ENCODE data around the gene KIF1B.
"Not testable (repeated sequence)": the region's sequence is repeated elsewhere in the genome, so short reads cannot be mapped to it uniquely, and the experiment has no call there.

KIF1B gene

DNA sequence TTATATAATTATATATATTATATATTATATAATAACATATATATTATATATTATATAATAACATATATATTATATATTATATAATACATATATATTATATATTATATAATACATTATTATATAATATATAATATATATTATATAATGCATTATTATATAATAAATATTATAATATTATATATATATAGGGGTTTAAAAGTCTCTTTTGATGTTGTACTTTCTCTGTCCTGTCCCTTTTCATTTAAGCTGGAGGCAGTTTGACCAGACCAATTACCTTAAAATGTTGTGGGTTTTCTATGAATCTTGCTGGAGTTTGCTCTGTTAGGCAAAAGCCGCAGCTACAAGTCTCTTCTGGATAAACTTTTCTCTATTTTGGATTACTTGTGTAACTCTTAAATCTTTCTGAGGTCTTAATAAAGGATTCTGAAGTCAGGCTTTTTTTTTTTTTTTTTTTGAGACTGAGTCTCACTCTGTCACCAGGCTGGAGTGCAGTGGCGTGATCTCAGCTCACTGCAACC, 22.2 kb upstream of the KIF1B start:
- no peak overlapping the region for H3K4me3 ChIP-seq
- DNase-seq (ENCODE audit: low read depth, low spot score) = no peak
- TF ChIP-seq POLR2AphosphoS5 (IDR thresholded peaks at IDR 0.05; ENCODE audit: borderline replicate concordance, low read depth, low read length) = no peak
- TF ChIP-seq EZH2 (IDR thresholded peaks at IDR 0.05) = no peak
- H3K27ac ChIP-seq = no peak overlapping the region
- no peaks in the 10 kb centered on the region for H3K36me3 ChIP-seq (ENCODE audit: insufficient read depth, low read length)
- H3K9me3 ChIP-seq (ENCODE audit: low read depth, low read length) = no peaks in the 10 kb centered on the region
- H3K9ac ChIP-seq (ENCODE audit: insufficient read length) = no peak overlapping the region

DNA sequence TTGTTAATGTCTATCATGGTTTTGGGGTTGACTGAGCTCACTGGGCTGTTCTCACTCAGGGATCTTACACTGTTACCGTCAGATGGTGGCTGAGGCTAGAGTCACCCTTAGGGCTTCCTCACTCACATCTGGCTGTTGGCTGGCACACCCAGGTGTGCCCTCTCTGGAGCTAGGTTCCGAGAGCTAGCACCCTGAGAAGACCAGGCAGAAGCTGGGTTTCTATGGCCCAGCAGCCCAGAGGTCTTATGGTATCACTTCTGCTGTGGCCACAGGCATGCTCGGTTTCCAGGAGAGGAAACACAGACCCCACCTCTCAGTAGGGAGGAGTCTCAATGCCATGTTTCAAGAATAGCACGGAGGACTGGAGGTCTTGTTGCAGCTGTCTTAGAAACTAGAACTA, 20.7 kb upstream of the KIF1B start:
- DNase-seq (ENCODE audit: low read depth, low spot score) = no peak
- H3K9me3 ChIP-seq (ENCODE audit: low read depth, low read length) = no peaks in the 10 kb centered on the region
- H3K9ac ChIP-seq (ENCODE audit: insufficient read length) = no peak overlapping the region
- no peaks in the 10 kb centered on the region for H3K36me3 ChIP-seq (ENCODE audit: insufficient read depth, low read length)
- no peak overlapping the region for H3K4me3 ChIP-seq
- no peak for TF ChIP-seq FOXP2 (optimal IDR thresholded peaks at IDR 0.05; ENCODE audit: control extremely low read depth, extremely low read length, insufficient read depth)
- no peak for TF ChIP-seq EZH2 (IDR thresholded peaks at IDR 0.05)
- TF ChIP-seq POLR2AphosphoS5 (IDR thresholded peaks at IDR 0.05; ENCODE audit: borderline replicate concordance, low read depth, low read length) = no peak
- no peak overlapping the region for H3K27ac ChIP-seq

DNA sequence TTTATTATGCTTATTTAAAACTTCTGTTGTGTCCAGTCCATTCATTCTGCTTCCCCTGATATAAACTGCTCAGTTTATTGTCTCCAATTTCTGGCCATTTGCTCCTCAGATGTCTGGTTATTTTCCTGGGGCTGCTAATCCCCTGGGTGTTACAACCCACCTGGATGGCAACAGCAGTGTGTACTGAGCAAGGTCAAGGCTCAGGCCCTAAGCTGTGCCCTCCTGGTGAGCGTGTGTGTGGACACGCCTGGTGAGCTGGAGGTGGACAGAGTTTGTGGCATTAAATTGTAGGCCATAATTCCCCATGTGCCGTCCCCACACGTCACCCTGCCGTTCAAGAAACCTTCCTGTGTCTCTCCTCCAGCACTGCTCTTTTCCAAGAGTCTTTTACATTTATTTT, 18.1 kb upstream of the KIF1B start:
- TF ChIP-seq POLR2AphosphoS5 (IDR thresholded peaks at IDR 0.05; ENCODE audit: borderline replicate concordance, low read depth, low read length) = no peak
- TF ChIP-seq FOXP2 (optimal IDR thresholded peaks at IDR 0.05; ENCODE audit: control extremely low read depth, extremely low read length, insufficient read depth) = no peak
- TF ChIP-seq EZH2 (IDR thresholded peaks at IDR 0.05) = no peak
- no peak overlapping the region for H3K9ac ChIP-seq (ENCODE audit: insufficient read length)
- H3K27ac ChIP-seq = no peak overlapping the region
- no peak for DNase-seq (ENCODE audit: low read depth, low spot score)
- no peaks in the 10 kb centered on the region for H3K36me3 ChIP-seq (ENCODE audit: insufficient read depth, low read length)
- no peaks in the 10 kb centered on the region for H3K9me3 ChIP-seq (ENCODE audit: low read depth, low read length)
- H3K4me3 ChIP-seq = no peak overlapping the region

DNA sequence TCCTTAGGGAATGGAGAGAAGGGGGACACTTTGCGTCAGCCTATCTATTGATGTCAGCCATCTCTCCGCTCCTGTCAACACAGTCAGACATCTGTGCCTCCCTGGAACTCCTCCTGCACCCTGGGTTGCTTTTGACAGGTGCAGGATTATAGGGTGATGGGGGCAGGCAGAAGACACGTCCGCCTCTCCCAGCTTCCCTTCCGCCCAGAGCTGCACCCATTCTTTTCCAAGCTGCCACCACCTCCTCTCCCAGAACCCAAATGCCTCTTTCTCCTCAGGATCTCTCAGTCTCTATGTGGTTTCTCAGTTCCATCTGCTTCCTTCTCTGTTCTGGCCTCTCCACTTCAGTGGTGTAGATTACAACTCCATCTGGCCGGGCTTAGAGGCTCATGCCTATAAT, 17.1 kb upstream of the KIF1B start:
- H3K27ac ChIP-seq = no peak overlapping the region
- TF ChIP-seq POLR2AphosphoS5 (IDR thresholded peaks at IDR 0.05; ENCODE audit: borderline replicate concordance, low read depth, low read length) (no peak), EZH2 (IDR thresholded peaks at IDR 0.05) (no peak), FOXP2 (optimal IDR thresholded peaks at IDR 0.05; ENCODE audit: control extremely low read depth, extremely low read length, insufficient read depth) (no peak)
- no peak overlapping the region for H3K9ac ChIP-seq (ENCODE audit: insufficient read length)
- no peak for DNase-seq (ENCODE audit: low read depth, low spot score)
- H3K36me3 ChIP-seq (ENCODE audit: insufficient read depth, low read length) = no peaks in the 10 kb centered on the region
- no peak overlapping the region for H3K4me3 ChIP-seq
- H3K9me3 ChIP-seq (ENCODE audit: low read depth, low read length) = no peaks in the 10 kb centered on the region

DNA sequence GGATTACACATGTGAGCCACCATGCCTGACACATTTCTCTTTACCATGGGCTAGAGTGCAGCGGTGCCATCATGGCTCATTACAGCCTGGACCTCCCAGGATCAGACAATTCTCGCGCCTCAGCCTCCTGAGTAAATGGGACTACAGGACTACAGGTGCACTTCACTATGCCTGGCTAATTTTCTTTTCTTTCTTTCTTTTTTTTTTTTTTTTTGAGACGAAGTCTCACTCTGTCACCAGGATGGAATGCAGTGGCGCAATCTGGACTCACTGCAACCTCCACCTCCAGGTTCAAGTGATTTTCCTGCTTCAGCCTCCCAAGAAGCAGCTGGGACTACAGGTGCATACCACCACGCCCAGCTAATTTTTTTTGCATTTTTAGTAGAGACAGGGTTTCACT, 14.8 kb upstream of the KIF1B start:
- H3K9ac ChIP-seq (ENCODE audit: insufficient read length) = no peak overlapping the region
- H3K4me3 ChIP-seq = no peak overlapping the region
- DNase-seq (ENCODE audit: low read depth, low spot score) = no peak
- TF ChIP-seq EZH2 (IDR thresholded peaks at IDR 0.05) = no peak
- no peak for TF ChIP-seq POLR2AphosphoS5 (IDR thresholded peaks at IDR 0.05; ENCODE audit: borderline replicate concordance, low read depth, low read length)
- no peak for TF ChIP-seq FOXP2 (optimal IDR thresholded peaks at IDR 0.05; ENCODE audit: control extremely low read depth, extremely low read length, insufficient read depth)
- no peaks in the 10 kb centered on the region for H3K9me3 ChIP-seq (ENCODE audit: low read depth, low read length)
- no peaks in the 10 kb centered on the region for H3K36me3 ChIP-seq (ENCODE audit: insufficient read depth, low read length)
- no peak overlapping the region for H3K27ac ChIP-seq

DNA sequence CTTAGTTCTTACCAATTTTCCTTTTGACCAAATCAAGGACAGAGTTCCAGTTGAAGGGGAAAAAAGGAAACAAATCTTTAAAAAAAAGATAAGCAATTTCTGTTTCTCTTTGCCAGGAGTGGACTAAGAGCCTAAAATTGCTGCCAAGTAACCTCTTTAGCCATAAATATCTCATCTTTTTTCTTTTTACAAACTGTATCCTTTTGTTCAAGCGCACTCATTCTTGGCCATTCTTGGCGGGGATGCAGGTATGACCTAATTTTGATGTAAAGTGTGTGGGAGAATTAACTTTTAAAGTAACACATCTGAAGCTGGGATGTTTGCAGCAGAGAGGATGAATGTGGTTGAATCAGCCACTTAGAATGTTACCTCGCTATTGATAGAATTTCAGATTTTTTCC, 13.4 kb upstream of the KIF1B start:
- DNase-seq (ENCODE audit: low read depth, low spot score) = no peak
- H3K4me3 ChIP-seq = no peak overlapping the region
- no peak overlapping the region for H3K9ac ChIP-seq (ENCODE audit: insufficient read length)
- no peak overlapping the region for H3K27ac ChIP-seq
- TF ChIP-seq POLR2AphosphoS5 (IDR thresholded peaks at IDR 0.05; ENCODE audit: borderline replicate concordance, low read depth, low read length) = no peak
- no peak for TF ChIP-seq FOXP2 (optimal IDR thresholded peaks at IDR 0.05; ENCODE audit: control extremely low read depth, extremely low read length, insufficient read depth)
- TF ChIP-seq EZH2 (IDR thresholded peaks at IDR 0.05) = no peak
- no peaks in the 10 kb centered on the region for H3K9me3 ChIP-seq (ENCODE audit: low read depth, low read length)
- H3K36me3 ChIP-seq (ENCODE audit: insufficient read depth, low read length) = no peaks in the 10 kb centered on the region

DNA sequence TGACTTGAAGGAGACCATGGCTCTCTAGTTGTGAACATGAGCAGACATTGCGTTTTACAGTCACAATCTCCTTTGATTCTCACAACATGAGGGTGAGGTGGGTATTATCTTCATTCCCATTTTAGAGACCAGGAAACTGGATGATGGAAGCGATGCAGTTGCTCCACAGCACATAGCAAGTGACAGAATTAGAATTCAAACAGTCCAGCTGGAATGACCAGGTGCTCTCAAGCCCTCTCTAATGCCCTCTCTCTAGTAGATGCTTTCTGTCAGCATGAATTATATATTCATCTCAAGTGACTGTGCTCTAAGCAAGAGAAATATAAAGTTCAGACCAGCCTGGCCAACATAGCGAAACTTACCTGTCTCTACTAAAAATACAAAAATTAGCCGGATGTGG, 9.8 kb upstream of the KIF1B start:
- no peak for TF ChIP-seq EZH2 (IDR thresholded peaks at IDR 0.05)
- no peak for TF ChIP-seq POLR2AphosphoS5 (IDR thresholded peaks at IDR 0.05; ENCODE audit: borderline replicate concordance, low read depth, low read length)
- no peak for TF ChIP-seq FOXP2 (optimal IDR thresholded peaks at IDR 0.05; ENCODE audit: control extremely low read depth, extremely low read length, insufficient read depth)
- H3K36me3 ChIP-seq (ENCODE audit: insufficient read depth, low read length) = no peaks in the 10 kb centered on the region
- H3K4me3 ChIP-seq = no peak overlapping the region
- no peak overlapping the region for H3K27ac ChIP-seq
- DNase-seq (ENCODE audit: low read depth, low spot score) = no peak
- no peaks in the 10 kb centered on the region for H3K9me3 ChIP-seq (ENCODE audit: low read depth, low read length)
- H3K9ac ChIP-seq (ENCODE audit: insufficient read length) = no peak overlapping the region

DNA sequence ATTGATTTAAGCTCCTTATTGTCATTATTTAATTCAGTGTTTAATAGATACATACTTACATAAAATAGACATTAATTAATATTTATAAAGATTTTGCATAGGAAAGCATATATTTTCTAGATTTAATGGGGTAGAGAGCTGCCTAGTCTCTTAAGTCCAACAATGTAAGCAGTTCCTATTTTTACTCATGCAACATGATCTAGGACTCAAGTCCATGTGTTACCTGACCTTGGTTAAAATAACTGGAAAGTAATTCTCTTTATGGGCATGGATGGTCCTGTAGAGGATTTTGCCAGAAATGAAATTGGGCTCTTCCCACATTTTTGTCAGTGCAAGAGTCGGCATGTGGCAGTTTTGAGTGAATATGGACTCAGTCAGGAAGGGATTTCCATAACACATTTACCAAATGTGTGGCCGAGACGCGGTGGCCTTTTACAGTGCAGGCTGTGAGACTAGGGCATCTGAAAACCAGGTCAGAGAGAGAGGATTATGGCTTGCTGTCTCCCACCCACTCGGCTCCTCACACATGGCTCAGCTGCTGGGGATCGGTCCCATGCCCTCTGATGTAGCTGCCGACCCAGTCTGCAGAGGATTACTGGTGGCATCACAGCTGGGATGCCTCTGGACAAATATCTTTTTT, 6.2 kb upstream of the KIF1B start:
- TF ChIP-seq FOXP2 (optimal IDR thresholded peaks at IDR 0.05; ENCODE audit: control extremely low read depth, extremely low read length, insufficient read depth) (no peak), EZH2 (IDR thresholded peaks at IDR 0.05) (no peak), POLR2AphosphoS5 (IDR thresholded peaks at IDR 0.05; ENCODE audit: borderline replicate concordance, low read depth, low read length) (no peak)
- H3K4me3 ChIP-seq = no peak overlapping the region
- no peaks in the 10 kb centered on the region for H3K36me3 ChIP-seq (ENCODE audit: insufficient read depth, low read length)
- no peaks in the 10 kb centered on the region for H3K9me3 ChIP-seq (ENCODE audit: low read depth, low read length)
- H3K9ac ChIP-seq (ENCODE audit: insufficient read length) = no peak overlapping the region
- H3K27ac ChIP-seq = no peak overlapping the region
- no peak for DNase-seq (ENCODE audit: low read depth, low spot score)

DNA sequence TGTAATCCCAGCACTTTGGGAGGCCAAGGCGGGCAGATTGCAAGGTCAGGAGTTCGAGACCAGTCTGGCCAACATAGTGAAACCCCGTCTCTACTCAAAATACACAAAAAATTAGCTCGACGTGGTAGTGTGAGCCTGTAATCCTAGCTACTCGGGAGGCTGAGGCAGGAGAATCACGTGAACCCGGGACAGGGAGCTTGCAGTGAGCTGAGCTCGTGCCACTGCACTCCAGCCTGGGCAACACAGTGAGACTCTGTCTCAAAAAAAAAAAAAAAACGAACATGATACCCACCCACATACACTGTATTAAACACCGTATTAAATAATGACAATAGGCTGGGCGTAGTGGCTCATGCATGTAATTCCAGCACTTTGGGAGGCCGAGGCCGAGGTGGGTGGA, 5.2 kb upstream of the KIF1B start:
- not testable (repeated sequence) for H3K4me3 ChIP-seq; DNase-seq (ENCODE audit: low read depth, low spot score); H3K9me3 ChIP-seq (ENCODE audit: low read depth, low read length); H3K36me3 ChIP-seq (ENCODE audit: insufficient read depth, low read length); H3K9ac ChIP-seq (ENCODE audit: insufficient read length); H3K27ac ChIP-seq
